ENCODE results near the gene QSOX1. TPM values are rescaled to one million over a fixed set of nuclear protein-coding genes. Genes with fewer than 3 reads are reported as not detected.

QSOX1 gene
- total RNA-seq, 1 experiment from 2014 or later: 192 TPM

- TF ChIP-seq EZH2phosphoT487 (IDR thresholded peaks at IDR 0.05; ENCODE audit: borderline replicate concordance, low read length) (no peak), CTCF (conservative IDR thresholded peaks at IDR 0.05; ENCODE audit: low read depth, low read length) (no peak), EZH2 (IDR thresholded peaks at IDR 0.05; ENCODE audit: low read length, unreplicated experiment) (no peak)
- ATAC-seq (no peak), DNase-seq (no peak)
- ChIA-PET CTCF (no interaction called here), POLR2A (ENCODE audit: unreplicated experiment) (no interaction called here)
- Histone ChIP-seq H3K79me2 (ENCODE audit: low read length) (no peaks in the 10 kb centered on the region), H3K9ac (ENCODE audit: low read length) (no peak overlapping the region), H3K27ac (ENCODE audit: low read length) (no peak overlapping the region), H3K27me3 (ENCODE audit: low read length) (no peaks in the 10 kb centered on the region), H3K4me3 (ENCODE audit: low read length) (no peak overlapping the region), H3K9me2 (replicated peaks; ENCODE audit: low read length) (no peaks in the 10 kb centered on the region), H3K9me3 (ENCODE audit: low read length) (no peaks in the 10 kb centered on the region), H3K36me3 (ENCODE audit: low read depth, low read length) (peaks cover 12% of the 10 kb centered on the region; the same call in 1 of the 2 replicates), H3F3A (ENCODE audit: low read length, unreplicated experiment) (no peaks in the 10 kb centered on the region), H3K4me1 (ENCODE audit: insufficient read depth, low read length) (peaks cover 14% of the 10 kb centered on the region), H3K4me2 (ENCODE audit: low read length) (no peak overlapping the region), H2AFZ (ENCODE audit: low read length) (no peak overlapping the region), H4K20me1 (ENCODE audit: low read length) (no peaks in the 10 kb centered on the region)
- BruUV-seq (replicated peaks): no TSS peak
- intact Hi-C loops (cut with micrococcal nuclease): no loop called here
These were observed 41.6 kb upstream of the QSOX1 start for GRCh38 chr1:180112984-180113647.

GRCh38 chr1:180114396-180114945 is 40.2 kb upstream of the QSOX1 start:
- no peaks in the 10 kb centered on the region for H4K20me1 ChIP-seq (ENCODE audit: low read length)
- POLR2A ChIA-PET (ENCODE audit: unreplicated experiment): interaction anchor here (0.6 kb wide), 1 partner anchor 43 kb away, joined by 3 read pairs; no protein-coding TSS in a partner anchor

More at GRCh38 chr1:180114396-180114945, 40.2 kb upstream of the QSOX1 start:
- no peaks in the 10 kb centered on the region for H3F3A ChIP-seq (ENCODE audit: low read length, unreplicated experiment)
- H3K4me2 ChIP-seq (ENCODE audit: low read length): no peak overlapping the region
- CTCF ChIA-PET: interaction anchor here (0.6 to 0.7 kb wide), 2 partner anchors 13 to 16 kb away, joined by 3 to 4 read pairs; no protein-coding TSS in a partner anchor
- ATAC-seq (no peak), DNase-seq (no peak)
- H3K9me3 ChIP-seq (ENCODE audit: low read length): no peaks in the 10 kb centered on the region
- H3K79me2 ChIP-seq (ENCODE audit: low read length): no peaks in the 10 kb centered on the region
- intact Hi-C loops (cut with micrococcal nuclease): no loop called here
- H3K9ac ChIP-seq (ENCODE audit: low read length): no peak overlapping the region
- BruUV-seq (replicated peaks): no TSS peak
- no peak overlapping the region for H3K4me3 ChIP-seq (ENCODE audit: low read length)
- peaks cover 18% of the 10 kb centered on the region for H3K4me1 ChIP-seq (ENCODE audit: insufficient read depth, low read length)
- H3K27ac ChIP-seq (ENCODE audit: low read length): no peak overlapping the region
- H2AFZ ChIP-seq (ENCODE audit: low read length): no peak overlapping the region
- peaks cover 12% of the 10 kb centered on the region; the same call in 1 of the 2 replicates for H3K36me3 ChIP-seq (ENCODE audit: low read depth, low read length)
- H3K9me2 ChIP-seq (replicated peaks; ENCODE audit: low read length): no peaks in the 10 kb centered on the region
- no peaks in the 10 kb centered on the region for H3K27me3 ChIP-seq (ENCODE audit: low read length)
- TF ChIP-seq EZH2phosphoT487 (IDR thresholded peaks at IDR 0.05; ENCODE audit: borderline replicate concordance, low read length) (no peak), CTCF (conservative IDR thresholded peaks at IDR 0.05; ENCODE audit: low read depth, low read length) (no peak), EZH2 (IDR thresholded peaks at IDR 0.05; ENCODE audit: low read length, unreplicated experiment) (no peak)

Data from PC-3 (cell line).